RWPE1 (cell line): ENCODE measurements around the gene WDR89.
A peak's percentile ranks its signal among the peaks of the same experiment; 100 is the strongest.

Experiments
- CTCF ChIA-PET: fragments of 350-600 bp; sonication (Branson Sonifier 250); formaldehyde crosslinking; extraction: SDS; loops from one replicate; lab custom pipeline; 2021; lab: Yijun Ruan, JAX
- POLR2A ChIA-PET: fragments of 400-600 bp; formaldehyde crosslinking; extraction: SDS; loops from one replicate; lab custom pipeline; 2020; ENCODE audit warnings: antibody characterized with exemption; ENCODE audit not compliant: low non-redundant PET; lab: Yijun Ruan, JAX
- DNase-seq: peaks from one replicate; pipeline ENCODE4 v3.0.0; 2012; ENCODE audit warnings: low spot score
- H3K27ac ChIP-seq: fragments of 450-650 bp; 2 replicates; pipeline ENCODE4 v1.5.1; 2017
- CTCF ChIP-seq: fragments of 450-650 bp; conservative IDR thresholded peaks from 2 replicates; pipeline ENCODE4 v1.5.1; 2017; ENCODE audit warnings: low read depth, mild to moderate bottlenecking

The WDR89 gene

GRCh38 chr14:63677891-63678379 lies 36.3 kb upstream of the WDR89 start:
- DNase-seq: peak; percentile 24
- ChIA-PET CTCF (interaction anchor here (0.7 kb wide), 2 partner anchors 114 to 218 kb away, joined by 3 to 4 read pairs; no protein-coding TSS in a partner anchor), POLR2A (no interaction called here)
- no peak for TF ChIP-seq CTCF
- H3K27ac ChIP-seq: no peak overlapping the region

- H3K27ac ChIP-seq: no peak overlapping the region
- POLR2A ChIA-PET: no interaction called here
- no peak for TF ChIP-seq CTCF
- DNase-seq: no peak
- CTCF ChIA-PET: no interaction called here
These were observed 34.9 kb upstream of the WDR89 start for GRCh38 chr14:63676615-63677014.

GRCh38 chr14:63673886-63674497 lies 32.3 kb upstream of the WDR89 start:
- no peak for TF ChIP-seq CTCF
- DNase-seq: no peak
- POLR2A ChIA-PET: no interaction called here
- no peak overlapping the region for H3K27ac ChIP-seq
- CTCF ChIA-PET: no interaction called here

GRCh38 chr14:63673255-63673654 lies 31.6 kb upstream of the WDR89 start:
- no peak overlapping the region for H3K27ac ChIP-seq
- TF ChIP-seq CTCF: no peak
- POLR2A ChIA-PET: no interaction called here
- CTCF ChIA-PET: no interaction called here
- DNase-seq: no peak

GRCh38 chr14:63672417-63673180 lies 30.9 kb upstream of the WDR89 start:
- CTCF ChIA-PET: interaction anchor here (0.5 kb wide), 1 partner anchor 29 kb away, joined by 5 read pairs; no protein-coding TSS in a partner anchor
- DNase-seq: no peak
- POLR2A ChIA-PET: no interaction called here
- TF ChIP-seq CTCF: no peak
- no peak overlapping the region for H3K27ac ChIP-seq

- no peak for TF ChIP-seq CTCF
- DNase-seq: no peak
- ChIA-PET POLR2A (no interaction called here), CTCF (interaction anchor here (0.5 kb wide), 1 partner anchor 28 kb away, joined by 5 read pairs; no protein-coding TSS in a partner anchor)
- no peak overlapping the region for H3K27ac ChIP-seq
These were observed 30.3 kb upstream of the WDR89 start for GRCh38 chr14:63671987-63672386.
